UCSD-AML1 (cell line): ENCODE data around the gene ADM2.

ENCODE experiments used
- DNase-seq: peaks from one replicate; lab custom pipeline; 2025; ENCODE audit not compliant: unreplicated experiment; lab: John Stamatoyannopoulos, UW

ADM2 gene

DNA sequence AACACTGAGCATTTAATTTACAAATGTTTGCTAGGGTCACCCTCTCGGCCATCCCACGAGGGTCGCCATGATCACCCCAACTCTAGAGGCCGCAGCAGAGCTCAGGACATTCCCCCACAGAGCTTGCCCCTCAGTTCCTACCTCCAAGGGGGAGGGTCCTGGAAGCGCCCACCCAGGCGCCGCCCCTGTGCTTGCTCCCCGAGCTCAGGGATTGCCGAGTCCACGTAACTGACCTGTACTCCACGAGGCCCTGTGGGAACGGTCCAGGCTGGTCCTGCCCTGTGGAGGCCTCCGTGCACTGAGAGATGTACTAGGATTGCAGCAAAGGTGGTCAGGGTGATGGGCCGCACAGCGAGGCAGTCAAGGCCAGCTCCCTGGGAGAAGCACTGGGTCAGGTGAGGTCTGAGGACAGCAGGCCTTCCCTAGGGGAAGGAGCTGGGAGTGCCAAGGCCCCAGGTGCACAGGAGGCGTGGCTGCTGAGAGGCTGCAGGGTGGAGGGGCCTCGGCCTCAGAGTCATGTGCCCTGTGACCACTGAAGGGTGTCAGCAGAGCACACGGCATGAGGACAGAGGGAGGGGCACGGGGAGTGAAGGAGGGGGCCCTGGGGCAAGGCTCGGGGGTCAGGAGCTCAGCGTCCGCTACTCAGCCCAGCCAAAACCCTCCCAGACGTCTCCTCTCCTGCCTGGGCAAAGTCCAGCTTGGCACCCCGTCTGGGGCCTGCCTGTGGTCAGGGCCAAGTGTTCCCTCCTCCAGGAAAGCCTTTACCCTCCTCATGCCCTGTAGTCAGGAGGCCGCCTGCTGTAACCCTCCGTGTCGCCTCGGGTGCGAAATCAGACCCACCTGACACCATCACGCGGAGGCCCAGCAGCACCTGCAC is 2.9 kb downstream of the ADM2 start:
- no peak for DNase-seq

DNA sequence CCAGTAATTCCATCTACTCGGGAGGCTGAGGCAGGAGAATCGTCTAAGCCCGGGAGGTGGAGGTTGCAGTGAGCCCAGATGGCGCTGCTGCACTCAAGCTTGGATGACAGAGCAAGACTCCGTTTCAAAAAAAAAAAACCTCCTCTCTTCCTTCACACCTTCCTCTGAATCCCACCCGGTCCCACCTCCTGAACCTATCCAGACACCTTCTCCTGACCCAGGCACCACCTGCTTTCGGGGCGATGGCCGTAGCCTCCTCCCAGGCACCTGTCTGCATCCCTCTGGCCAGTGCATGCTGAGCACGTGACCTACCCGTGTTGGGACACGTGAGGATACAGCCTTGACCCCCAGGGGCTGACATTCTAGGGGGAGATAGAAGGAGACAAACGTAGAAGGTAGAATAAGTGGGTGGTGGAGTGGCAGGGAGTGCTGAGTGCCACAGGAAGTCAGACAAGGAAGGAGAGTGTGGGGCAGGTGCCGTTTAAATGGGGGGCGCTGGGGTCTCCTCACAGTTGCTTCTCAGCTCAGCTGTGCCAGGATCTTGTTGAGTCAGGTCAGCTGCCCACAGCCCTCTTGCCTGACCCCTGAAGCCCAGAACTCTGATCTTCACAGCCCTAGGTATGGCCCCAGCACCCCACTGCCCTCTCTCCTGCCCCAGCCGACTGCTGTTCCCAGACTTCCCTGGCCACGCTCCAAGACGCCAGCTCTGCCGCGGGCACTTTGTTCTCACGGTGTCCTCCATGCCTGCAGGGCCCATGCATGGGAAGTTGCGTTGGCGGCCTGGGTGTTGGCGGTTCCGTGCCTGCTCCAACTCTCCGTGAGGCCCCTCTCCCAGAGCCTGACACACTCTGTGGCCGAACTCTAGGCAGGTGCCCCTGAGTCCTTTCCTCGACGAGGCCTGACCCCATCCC is 4.1 kb downstream of the ADM2 start:
- DNase-seq, result no peak

DNA sequence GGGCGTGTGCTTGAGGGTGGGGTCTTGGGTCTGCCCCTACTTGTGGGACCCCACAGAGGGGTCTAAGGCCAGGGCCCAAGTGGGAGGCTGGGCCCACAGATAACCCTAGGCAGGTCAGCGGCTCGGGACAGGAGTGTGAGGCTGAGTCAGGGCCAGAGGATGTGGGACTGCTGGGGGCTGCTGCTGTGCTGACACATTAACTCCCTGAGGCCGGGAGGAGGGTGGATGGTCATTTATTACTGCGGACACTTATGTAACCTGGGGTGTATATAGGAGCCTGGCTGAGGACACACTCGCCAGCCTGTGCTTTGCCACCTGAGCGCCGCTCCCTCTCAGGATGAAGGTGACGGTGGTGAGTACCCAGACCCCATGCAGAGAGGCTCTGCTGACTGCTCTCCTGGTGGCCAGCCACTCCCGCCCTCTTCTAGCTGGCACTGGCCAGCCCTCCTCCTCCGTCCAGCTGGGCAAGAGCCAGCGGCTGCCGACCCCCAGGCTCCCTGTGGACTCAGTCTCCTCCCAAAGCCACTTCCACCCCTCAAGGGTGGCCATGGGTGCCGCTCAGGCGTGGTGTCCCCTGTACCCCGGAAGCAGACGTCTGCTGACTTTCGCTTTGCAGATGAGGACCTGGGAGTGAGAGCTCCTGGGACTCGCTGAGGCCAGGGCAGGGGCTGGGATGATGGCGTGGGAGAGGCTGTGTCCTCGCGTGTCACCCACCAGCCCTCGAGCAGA is 5.4 kb downstream of the ADM2 start, which contains the start of gene MIOX:
Gene MIOX (plus strand): TSS at position 299 of the 729 bp plus-strand sequence. CDS start 39 bp downstream, at position 338.
- DNase-seq, result no peak

DNA sequence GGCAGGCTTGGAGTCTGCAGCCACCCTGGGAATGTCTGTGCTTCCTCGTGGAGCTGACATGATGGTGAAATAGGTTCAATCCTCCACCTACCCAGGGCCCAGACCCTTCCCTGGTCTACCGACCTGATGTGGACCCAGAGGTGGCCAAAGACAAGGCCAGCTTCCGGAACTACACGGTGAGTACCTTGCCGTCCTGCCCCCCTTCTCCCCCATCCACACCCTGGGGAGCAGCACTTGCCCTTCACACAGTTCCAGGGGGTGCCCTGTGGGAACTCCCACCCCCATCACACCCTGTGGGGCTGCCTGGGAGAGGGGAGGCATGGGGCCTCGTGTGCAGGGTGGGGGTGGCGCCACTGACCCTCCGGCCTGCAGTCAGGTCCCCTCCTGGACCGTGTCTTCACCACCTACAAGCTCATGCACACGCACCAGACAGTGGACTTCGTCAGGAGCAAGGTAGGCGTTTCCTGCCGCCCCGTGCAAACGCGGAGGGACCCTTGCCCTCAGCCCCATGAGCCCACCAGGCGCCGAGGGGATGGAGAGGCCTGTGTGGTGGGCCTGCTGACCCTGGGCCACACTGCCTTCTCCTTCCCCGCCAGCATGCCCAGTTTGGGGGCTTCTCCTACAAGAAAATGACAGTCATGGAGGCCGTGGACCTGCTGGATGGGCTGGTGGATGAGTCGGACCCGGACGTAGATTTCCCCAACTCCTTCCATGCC is 6.1 kb downstream of the ADM2 start:
- DNase-seq, result no peak

DNA sequence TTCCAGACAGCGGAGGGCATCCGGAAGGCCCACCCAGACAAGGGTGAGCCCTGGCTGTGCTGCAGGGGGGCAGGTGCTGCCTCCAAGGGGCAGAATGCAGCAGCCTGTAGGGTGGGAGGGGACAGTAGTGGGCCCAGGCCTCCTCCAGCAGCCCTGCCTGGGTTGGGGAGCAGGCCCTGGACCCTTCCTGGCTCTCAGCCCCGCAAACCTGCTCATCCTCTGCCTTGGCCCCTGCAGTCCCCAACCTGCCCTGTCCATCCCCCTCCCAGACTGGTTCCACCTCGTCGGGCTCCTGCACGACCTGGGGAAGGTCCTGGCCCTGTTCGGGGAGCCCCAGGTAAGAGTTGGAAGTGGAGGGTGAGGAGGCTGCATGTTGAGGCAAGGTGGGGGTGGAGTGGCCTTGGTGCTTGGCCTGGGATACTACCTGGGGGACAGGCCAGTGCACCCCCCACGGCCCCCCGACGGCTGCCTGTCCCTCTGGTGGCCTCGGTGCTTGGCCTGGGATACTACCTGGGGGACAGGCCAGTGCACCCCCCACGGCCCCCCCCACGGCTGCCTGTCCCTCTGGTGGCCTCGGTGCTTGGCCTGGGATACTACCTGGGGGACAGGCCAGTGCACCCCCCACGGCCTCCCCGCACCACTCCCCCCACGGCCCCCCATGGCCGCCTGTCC is 6.8 kb downstream of the ADM2 start:
- DNase-seq, result no peak

DNA sequence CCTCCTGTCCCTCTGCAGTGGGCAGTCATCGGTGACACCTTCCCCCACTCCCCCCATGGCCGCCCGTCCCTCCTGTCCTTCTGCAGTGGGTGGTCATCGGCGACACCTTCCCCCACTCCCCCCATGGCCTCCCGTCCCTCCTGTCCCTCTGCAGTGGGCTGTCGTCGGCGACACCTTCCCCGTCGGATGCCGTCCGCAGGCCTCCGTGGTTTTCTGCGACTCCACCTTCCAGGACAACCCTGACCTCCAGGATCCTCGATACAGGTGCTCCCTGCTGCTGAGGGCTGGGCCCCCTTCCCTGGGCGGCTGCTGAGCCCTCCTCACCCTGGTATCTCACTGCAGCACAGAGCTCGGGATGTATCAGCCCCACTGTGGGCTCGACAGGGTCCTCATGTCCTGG is 7.5 kb downstream of the ADM2 start:
- no peak for DNase-seq

DNA sequence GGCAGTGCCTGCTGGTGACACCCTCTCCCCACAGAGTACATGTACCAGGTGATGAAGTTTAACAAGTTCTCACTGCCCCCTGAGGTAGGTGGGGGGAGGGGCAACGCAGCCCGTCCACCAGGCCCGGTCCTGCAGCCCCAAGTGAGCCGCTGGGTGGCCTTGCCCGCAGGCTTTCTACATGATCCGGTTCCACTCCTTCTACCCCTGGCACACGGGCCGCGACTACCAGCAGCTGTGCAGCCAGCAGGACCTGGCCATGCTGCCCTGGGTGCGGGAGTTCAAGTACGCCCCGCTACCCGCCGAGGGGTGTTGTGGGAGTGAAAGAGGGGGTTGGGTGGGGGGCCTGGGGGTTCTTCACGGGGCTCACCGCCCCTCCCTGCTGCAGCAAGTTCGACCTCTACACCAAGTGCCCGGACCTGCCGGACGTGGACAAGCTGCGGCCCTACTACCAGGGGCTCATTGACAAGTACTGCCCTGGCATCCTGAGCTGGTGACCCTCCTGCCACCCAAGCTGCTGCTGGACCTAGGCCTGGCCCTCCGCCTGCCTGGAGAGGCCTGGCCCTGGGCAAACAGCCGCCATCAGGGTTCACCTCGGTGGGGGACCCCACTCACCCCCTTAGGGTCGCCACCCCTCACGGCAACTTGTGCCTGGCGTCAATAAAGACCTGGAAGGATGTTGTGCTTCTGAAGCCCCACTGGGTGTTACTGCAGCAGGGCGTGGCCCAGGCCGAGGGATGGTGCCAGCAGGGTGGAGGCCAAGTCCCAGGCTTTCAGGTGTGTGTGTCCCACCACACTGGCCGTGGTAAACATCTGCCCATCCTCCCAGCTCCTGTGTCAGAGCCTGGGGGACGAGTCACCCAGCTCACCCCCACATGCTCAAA is 8.3 kb downstream of the ADM2 start:
- DNase-seq, result no peak

DNA sequence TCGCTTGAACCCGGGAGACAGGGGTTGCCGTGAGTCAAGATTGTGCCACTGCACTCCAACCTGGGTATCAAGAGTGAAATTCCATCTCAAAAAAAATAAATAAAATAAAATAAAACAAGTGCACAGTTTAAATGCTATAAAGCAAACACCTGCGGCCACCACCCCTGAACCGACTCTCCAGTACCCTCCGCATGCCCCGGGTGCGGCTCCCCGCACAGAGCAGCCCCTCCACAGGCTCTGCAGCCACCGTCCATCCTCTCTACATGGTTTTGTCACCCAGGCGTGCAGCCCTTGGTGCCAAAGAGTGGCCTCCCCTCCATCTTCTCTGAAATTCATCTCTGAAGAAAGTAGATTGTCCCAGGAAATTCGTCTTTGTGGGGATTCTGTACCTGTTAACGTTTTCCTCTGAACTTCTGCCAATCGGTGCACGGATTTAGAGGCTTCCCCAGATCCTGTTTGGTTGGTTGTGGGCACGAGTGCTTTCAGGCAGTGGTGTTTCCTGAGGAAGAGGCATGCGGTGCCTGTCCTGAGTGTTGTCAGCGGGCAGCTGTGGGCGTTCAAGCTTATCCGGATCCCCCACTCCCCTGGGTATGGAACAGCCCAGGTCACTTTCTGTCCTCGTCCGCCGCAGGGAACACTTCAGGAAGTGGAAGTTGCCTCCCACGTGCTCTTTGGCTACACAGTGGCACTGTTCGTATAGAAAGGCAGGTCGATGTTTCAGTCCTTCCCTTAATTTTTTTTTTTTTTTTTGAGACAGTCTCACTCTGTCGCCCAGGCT is 9.4 kb downstream of the ADM2 start:
- DNase-seq, result peak; percentile 78

DNA sequence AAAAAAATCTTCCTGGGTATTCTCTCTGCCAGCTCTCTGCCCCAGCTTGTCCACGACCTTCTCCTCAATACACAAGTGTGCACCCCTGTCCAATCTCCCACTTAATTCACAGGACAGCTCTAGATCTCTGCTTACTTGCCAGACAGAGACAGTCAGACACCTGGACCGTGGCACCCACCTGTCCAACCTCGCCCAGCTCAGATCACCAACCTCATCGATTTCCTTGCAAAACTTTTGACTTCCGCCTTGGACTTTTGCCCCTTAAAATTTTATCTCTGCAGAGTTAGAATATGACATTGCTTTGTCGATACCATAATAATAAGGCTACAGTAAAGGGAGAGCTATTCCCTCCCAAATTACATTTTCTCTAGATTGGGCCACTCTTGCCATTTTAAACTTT is 15.8 kb downstream of the ADM2 start:
- DNase-seq, result no peak

DNA sequence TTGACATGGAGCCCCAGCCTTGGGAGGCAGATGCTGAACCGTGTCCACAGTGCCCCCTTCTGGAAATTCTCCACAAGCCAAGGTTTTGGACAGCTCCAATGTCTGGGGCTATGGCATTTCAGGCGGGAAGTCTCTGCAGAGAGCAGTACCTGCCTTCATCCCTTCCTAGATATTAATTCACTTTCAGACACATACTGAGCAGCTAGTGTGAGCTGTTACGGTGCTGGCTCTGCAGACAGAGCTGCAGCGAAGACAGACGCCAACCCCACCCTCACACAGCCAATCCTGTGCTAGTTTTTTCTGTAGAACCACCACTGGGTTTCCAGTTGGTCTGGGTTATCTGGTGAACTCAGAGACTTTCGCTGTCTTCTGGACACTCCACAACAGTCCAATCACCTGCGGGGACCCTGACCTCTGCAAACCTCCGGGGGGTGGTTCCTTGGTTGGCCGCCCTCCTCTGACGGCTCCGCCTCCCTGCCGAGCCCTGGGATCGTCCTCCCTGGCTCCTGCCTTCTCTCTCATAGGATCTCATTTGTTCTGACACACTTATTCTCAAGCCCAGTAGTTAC is 17.1 kb downstream of the ADM2 start:
- peak; percentile 64 for DNase-seq

DNA sequence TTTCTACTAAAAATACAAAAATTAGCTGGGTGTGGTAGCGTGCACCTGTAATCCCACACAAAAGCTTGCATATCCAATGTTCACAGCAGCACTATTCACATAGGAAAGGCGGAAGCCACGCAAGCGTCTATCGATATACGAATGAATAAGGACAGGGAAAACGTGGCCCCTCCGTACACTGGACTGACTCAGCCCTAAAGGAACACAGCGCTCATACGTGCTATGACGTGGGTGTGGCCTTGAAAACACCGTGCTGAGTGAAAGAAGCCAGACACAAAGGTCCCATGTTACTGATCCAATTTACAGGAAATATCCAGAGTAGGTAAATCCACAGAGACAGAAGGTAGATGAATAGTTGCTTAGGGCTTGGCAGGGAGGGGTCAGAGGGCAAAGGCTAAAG is 19.1 kb downstream of the ADM2 start:
- no peak for DNase-seq

DNA sequence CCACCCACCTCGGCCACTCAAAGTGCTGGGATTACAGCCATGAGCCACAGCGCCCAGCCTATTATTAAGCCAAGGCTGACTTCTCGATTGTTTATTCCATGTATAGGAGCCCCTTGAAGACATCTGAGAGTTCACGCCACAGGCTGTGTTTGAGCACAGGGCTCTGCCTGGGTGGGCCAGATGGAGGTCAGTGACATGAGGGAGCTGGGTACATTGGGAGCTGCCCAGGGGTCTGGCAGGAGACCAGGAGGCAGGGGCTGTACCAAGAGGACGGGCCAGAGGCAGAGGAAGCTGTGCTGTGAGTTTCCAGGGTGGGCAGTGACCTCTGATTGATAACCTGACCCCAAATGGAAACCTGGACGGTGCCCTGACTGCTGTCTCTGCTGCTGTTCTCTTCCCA is 20.8 kb downstream of the ADM2 start:
- DNase-seq, result no peak

DNA sequence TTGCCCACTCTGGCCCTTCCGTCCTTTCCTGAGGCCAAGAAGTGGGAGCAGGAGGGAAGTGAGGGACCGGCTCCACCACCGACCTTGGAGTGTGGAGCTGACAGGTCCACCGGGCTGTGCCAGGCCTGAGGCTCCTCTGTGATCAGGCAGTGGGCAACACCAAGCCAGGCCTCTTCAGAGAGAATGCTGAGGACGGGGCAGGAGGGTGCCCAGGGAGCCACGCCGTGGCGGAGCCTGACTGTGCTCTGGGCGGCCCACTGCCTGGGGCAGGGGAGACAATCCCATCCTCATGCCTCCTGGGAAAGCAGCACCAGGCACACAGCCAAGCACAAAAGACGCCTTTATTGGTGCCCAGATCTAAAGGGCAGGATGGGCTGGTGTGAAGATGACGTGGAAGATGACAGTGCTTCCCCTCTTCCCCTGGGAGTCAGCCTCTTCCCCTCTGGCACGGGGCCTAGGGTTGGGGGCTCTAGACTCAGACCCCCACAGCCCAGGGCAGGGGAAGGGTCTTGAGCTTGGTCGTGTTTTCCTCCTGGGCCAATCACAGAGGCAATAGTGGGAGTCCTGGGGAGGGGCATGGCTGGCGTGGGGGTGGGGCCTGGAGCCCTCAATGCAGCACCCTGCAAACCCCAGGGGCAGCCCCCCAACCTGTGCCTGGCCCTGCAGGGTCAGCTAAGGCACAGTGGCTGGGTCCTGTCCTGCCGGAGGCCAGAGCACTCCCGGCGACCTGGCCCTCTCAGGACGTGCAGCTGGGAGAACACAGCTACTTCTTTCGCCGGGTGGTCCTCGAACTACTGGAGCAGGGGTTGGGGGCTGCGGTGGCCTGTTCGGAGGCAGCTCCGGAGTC is 21.5 kb downstream of the ADM2 start:
- no peak for DNase-seq

DNA sequence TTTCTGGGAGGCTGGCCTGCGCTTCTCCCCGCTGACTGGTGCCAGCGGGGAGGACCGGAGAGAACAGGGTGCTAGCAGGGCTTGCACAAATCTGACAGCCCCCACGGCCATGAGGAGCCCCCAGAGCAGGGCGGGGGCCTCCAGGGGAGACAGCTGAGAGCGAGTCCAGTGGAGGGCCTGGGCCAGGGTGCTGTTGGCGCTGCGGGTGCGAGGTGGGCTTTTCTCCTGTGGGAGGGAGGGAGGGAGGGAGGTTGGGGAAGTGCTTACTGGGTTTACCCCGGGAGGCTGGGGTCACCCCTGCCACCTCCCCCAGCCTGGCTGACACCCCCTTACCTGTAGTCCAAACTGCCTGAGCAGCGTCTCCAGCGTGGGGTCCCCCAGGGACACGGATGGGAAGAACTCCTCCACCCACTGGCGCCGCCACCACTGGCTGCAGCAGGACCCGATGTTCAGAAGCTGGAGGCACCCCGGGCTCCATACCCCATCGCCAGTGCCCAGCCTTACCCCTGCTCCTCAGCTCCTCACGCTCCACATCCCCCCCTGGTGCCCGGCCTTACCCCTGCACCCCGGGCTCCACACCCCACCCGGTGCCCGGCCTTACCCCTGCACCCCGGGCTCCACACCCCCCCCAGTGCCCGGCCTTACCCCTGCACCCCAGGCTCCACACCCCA is 22.3 kb downstream of the ADM2 start:
- DNase-seq, result no peak

DNA sequence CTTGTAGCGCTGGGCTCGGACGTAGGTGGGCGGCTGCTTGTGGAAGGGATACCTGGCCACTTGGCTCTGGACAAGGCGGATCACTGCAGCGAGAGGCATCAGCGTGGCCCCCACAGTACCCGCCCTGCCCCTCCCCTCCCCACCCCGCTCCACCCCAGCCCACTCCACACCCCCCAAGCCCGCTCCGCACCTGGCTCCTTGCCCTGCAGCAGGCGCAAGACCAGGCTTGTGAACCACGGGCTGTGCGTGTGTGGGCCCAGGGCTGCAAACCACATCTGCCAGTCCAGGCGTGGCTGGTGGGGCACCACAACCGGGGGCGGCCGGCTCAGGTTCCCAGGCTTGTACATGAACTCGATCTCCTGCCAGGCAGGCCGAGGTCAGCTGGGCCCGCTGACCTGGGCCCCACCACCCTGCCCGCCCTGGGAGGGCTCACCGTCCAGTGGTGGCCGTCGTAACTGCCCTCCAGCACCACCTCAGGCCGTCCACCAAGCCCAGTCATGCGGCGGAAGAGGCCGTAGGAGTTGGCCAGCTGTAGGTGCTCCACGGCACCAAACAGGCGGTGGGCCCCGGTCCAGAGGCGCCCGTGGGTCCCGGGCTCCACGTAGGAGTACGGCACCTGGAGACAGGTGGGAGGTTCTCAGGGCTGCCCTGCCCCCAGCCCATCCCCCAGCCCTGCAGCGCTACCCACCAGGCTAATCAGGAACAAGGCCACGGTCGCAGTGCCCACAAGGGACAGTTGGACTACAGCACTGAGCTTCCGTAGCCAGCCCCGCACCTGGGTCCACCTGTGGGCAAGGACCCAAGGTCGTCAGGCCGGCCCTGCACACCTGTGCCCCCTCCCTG is 23.2 kb downstream of the ADM2 start:
- no peak for DNase-seq
